Fibroblast of mammary gland (primary cell): Measurements from ENCODE around the gene DLD.

ENCODE experiments used
- DNase-seq: peaks from one replicate; pipeline ENCODE4 v3.0.0-alpha.2; 2010; ENCODE audit warnings: low read depth
- H3K4me3 ChIP-seq: 2 replicates; pipeline ENCODE4 v1.5.1; 2011; ENCODE audit warnings: low read depth, mild to moderate bottlenecking, low read length, moderate library complexity; ENCODE audit not compliant: control insufficient read depth
- TF ChIP-seq, protein P1 (sequence below): conservative IDR thresholded peaks from 2 replicates; pipeline ENCODE4 v1.5.1; 2011; ENCODE audit warnings: low read depth, low read length, inconsistent platforms; ENCODE audit not compliant: control insufficient read depth, insufficient read depth

Gene DLD

DNA sequence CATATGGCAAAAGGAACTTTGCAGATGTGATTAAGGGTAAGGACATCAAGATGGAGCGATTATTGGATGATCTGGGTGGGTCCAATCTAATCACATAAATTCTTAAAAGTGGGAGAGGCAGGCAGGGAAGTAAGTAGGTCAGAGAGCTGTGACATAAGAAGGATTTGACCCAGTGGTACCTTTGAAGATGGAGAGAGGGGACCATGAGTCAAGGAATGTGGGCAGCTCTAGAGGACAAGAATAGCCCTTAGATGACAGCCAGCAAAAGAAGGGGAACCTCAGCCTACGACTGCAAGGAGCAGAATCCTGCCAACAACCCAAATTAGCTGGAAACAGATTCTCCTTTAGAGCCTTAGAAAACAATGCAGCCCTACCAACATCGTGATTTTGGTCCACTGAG, 77.5 kb downstream of the DLD start:
- TF ChIP-seq, protein P1, sequence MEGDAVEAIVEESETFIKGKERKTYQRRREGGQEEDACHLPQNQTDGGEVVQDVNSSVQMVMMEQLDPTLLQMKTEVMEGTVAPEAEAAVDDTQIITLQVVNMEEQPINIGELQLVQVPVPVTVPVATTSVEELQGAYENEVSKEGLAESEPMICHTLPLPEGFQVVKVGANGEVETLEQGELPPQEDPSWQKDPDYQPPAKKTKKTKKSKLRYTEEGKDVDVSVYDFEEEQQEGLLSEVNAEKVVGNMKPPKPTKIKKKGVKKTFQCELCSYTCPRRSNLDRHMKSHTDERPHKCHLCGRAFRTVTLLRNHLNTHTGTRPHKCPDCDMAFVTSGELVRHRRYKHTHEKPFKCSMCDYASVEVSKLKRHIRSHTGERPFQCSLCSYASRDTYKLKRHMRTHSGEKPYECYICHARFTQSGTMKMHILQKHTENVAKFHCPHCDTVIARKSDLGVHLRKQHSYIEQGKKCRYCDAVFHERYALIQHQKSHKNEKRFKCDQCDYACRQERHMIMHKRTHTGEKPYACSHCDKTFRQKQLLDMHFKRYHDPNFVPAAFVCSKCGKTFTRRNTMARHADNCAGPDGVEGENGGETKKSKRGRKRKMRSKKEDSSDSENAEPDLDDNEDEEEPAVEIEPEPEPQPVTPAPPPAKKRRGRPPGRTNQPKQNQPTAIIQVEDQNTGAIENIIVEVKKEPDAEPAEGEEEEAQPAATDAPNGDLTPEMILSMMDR, result no peak
- H3K4me3 ChIP-seq, result no peak overlapping the region
- no peak for DNase-seq

DNA sequence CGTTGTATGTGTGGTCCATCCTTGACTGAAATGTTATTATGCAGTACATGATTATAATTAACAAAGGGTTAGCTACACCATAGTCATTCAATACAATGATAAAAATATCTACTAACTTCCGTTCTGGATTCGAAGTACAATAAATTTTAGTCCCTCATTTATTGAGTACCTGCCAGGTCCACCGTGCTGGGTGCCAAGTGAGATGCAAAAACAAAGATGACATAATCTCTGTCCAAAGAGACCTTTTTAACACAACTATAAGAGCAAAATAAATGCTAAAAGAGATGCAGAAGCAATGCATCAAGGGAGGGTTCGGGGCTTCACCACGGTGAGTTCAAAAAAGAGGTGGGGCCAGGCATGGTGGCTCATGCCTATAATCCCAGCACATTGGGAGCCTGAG, 78.9 kb downstream of the DLD start:
- DNase-seq, result no peak
- TF ChIP-seq, protein P1, result no peak
- H3K4me3 ChIP-seq, result no peak overlapping the region
